LoVo (cell line): Measurements from ENCODE around the gene CAPZA1.
A peak's percentile ranks its signal among the peaks of the same experiment; 100 is the strongest.

Experiments used
- DNase-seq: peaks from one replicate; pipeline ENCODE4 v3.0.0-alpha.2; 2016; ENCODE audit warnings: low spot score

CAPZA1 gene

DNA sequence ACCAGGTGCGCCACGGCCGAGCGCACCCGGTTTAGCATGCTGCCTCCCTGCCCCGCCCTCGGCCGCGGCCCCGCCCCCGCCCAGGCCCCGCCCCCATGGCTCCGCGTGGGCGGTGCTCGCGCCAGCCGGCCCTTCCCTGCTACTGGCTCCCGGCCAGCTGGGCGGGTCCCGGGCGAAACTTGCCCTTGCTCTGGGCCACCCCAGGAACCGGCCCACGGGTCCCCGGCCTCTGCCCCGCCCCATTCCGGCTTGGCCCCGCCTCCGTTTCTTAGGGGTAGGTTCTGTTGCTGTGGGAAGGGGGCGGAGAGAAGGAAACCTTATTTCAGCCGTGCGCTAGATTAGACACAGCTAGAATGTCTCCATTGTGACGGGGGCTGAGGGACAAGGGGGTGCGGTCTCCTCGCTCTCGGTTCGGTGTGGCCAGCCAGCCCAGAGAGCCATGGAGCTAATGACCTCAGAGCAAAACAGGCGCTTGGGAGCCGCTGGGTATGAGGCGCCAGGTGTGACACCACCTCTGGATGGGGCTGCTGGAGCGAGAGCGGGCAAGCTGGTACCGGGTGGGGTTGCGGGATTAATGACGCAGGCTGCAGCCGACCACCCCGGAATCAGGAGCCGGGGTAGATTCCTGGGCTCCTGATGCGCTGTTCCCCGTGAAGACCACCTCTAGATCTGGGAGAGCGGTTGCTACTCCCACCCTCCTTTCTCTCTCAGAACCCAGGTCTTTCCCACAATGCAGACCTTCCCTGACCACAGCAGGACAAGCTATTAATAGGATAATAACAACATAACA is 95.8 kb downstream of the CAPZA1 start, which contains the start of gene PPM1J:
Gene PPM1J, minus strand, starts transcription at position 69 of the 790 bp plus-strand sequence. Its CDS starts 31 bp downstream, at position 38.
- DNase-seq = peak; percentile 96

DNA sequence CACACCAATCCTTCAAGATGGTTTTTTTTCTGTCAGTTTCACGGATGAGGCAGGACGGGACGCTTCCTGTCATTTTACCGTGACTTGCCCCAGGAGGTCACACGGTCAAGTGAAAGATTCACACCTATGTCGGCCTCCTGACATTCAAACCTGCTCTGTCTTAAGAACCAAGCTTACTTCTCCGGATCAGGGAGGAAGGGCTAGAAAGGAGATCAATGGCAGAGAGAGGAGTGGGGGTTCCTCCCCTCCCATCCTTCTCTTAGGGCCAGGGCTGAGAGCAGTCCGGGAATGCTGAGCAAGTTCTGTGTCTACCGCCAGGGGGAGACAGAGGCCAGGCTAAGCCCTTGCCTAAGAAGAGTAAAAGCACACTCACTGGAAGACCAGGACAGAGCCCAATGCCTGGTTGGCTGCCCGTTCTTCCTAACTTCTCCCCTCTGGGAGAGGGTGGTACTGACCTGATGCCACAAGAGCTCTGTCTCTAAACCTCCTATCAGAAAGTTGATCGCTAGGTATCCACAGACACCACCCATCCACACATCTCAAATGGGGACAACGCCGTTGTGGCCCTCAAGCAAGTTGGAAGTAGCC is 96.6 kb downstream of the CAPZA1 start:
- DNase-seq = peak; percentile 87

DNA sequence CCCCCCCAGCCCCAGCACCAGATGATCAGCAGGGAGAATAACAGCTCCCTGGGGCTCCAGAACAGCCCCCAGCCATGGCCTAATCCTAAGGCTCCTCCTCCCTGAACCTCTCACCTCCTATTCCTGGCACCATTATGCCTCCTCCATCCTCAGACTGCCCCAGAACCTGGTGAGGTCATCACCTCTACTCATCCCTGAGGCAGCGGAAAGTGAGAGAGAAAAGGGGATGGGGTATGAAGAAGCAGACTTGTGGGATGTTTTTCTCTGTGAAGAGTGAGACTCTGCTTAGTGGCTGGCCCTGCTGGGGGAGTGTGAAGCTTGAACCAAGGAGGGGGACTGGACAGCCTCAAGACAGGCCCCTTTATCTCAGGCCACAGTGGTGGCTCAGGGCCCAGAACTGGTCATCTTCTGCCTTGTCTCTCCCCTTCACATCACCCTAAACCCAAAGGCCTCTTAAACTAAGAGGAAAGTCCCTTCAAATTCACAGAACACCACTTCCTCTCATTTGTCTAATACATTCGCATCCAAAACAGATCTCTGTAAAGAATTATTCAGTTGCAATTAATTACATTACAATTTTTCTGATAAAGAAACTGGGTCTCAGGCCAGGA is 97.7 kb downstream of the CAPZA1 start:
- DNase-seq = no peak

DNA sequence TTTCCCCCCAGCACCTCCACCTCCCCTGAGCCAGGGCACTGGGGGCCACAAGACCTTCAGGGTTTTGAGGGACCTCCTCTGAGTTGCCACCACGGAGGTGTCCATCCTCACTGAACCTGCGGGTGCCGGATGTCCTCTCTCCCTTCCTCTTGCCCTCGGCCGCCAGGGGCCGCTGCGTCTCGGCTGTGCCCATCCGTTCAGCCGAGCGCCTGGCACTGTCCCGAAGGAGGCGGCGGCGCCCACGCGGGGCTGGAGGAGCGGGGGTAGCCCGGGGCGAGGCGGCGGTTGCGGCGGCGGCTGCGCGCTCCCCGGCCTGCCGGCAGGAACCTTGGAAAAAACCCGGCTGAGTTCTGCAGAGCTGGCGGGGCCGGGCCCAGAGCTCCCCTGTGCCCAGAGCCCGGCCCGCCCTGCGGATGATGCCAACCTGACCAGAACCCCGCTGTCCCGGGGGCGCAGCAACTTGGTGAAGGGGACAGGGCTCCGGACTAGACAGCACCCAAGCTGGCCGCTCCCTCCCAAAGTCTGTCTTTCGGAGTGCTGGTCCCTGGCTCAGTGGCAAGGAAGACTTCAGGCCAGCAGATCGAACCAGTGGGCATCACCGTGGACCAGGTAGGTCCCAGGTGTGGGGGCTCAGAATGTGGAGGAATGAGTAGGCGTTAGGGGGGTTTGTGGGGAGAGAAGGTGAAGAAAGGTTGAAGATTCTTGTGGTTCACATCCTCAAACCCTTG is 99.2 kb downstream of the CAPZA1 start:
- DNase-seq = peak; percentile 81

DNA sequence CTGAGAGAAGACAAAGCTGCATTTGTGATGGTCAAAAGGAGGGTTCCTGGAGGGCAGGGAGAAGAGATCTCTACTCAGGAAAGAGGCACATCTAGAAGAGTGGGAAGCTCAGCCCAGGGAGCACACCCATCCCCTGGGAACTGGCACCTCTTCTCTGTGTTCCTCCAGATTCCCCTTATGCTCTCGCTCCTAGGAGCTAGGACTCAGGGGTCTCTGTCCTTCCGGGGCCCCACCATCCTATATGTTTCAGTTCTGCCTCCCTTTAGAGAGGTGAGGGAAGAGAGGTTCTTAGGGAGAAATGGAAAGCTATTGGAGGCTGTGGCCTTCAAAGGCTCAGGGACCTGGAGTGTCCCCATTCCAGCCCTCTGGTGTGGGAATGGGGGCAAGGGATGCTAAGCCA is 100.1 kb downstream of the CAPZA1 start:
- no peak for DNase-seq

DNA sequence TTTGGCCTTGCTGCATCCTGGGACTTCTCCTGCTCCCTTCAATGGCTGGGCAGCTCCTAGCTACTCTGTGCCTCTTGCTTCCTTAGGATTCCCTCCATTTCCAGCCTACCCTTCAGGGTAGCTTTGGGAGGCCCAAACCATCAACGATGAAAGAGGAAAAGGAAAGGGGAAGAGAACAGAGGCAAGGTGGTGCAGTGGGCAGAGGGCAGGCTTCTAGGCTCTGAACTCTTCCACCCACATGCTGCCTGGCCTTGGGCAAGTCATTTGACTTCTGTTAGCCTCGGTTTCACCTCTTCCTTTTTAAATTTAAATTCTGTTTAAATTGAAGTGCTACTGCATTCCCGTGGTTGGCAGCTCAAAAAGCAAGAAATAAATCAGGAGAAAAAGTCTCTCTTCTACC is 101.2 kb downstream of the CAPZA1 start:
- no peak for DNase-seq
